SK-N-SH treated with all-trans-retinoic acid at 6 μM for 48 hours (cell line): ENCODE measurements around the gene GRIK2.

Source experiments
- BACH2 ChIP-seq: fragments of 250-450 bp; sonication (Bioruptor Pico); IDR thresholded peaks from 2 replicates; pipeline ENCODE4 v1.9.0; 2021; ENCODE audit warnings: mild to moderate bottlenecking, borderline replicate concordance
- RARB ChIP-seq: fragments of 250-450 bp; sonication (Bioruptor Pico); IDR thresholded peaks from 2 replicates; pipeline ENCODE4 v1.8.0; 2021; ENCODE audit warnings: mild to moderate bottlenecking, moderate library complexity
- ZFP3 ChIP-seq: fragments of 250-450 bp; sonication (Bioruptor Pico); IDR thresholded peaks from 2 replicates; pipeline ENCODE4 v1.5.0; 2020; ENCODE audit warnings: mild to moderate bottlenecking, moderate library complexity
- ZFP30 ChIP-seq: fragments of 450-650 bp; formaldehyde crosslinking; IDR thresholded peaks from 2 replicates; pipeline ENCODE4 v1.5.0; 2022; ENCODE audit warnings: mild to moderate bottlenecking, moderate library complexity
- ZNF565 ChIP-seq: fragments of 450-650 bp; formaldehyde crosslinking; conservative IDR thresholded peaks from 2 replicates; pipeline ENCODE4 v1.5.0; 2020; ENCODE audit warnings: low read depth, mild to moderate bottlenecking, moderate library complexity
- ZNF8 ChIP-seq: fragments of 450-650 bp; formaldehyde crosslinking; IDR thresholded peaks from 2 replicates; pipeline ENCODE4 v1.5.0; 2020; ENCODE audit warnings: mild to moderate bottlenecking, moderate library complexity

DNA sequence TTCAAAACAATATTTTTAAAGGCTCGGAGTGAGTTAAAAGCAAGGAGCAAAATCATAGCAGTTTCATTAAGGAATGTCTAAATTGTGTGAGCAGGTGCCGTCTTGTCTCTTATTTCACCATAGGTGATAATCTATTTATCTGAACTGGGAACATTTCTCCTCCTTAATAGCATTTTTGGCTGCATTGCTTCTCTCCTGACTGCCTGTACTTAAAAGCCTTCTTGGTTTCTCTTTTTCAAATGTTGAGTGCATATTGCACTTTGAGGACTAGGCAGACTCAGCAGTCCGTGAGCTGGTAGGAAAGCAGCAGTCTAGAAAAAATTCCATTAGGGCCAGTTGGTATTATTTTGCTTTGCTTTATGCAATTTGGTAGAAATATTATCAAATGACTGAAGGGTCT, 645.9 kb downstream of the GRIK2 start:
- no peak for TF ChIP-seq RARB (CRISPR knock-in tag)
- TF ChIP-seq BACH2 (CRISPR knock-in tag) = no peak
- TF ChIP-seq ZFP30 = no peak
- TF ChIP-seq ZFP3 = no peak
- TF ChIP-seq ZNF8 (CRISPR knock-in tag) = no peak
- no peak for TF ChIP-seq ZNF565 (CRISPR knock-in tag)
